GM19455 (cell line): ENCODE measurements around the gene ZSWIM5.

Source experiments
- ATAC-seq: cut with Tn5 transposase; IDR thresholded peaks from one replicate; pipeline ENCODE4 v1.9.1; 2021; ENCODE audit not compliant: unreplicated experiment

Gene ZSWIM5

DNA sequence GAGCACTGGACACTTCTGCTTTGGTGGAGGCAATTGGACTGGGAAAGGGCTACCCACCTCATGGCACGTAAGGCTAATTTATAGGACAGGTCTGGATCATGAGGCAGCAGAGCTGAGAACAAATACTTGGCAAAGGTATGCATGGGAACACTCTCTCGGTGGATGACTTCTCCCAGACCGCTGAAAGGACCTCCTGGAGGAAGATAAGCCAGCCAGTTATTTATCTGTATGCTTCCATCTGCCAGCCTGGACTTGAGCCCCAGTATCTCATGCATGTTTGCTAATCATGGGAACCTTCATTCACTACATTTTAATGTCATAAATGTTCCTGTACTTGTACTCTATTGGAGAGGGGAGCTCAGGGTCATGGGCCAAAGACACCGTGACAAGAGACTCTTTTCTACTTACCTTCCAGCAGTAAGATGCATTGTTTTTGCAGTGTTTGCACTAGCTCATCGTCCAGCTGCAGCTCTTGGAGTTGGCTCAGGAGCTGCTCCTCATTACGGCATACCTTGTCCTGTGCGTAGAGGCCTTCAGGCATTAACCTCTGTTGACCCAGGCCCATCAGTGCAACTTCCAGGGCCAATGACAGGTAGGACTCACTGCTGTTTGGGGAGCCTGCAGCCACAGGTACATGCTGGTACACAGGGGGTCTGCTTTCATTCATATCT lies 170.6 kb downstream of the ZSWIM5 start:
- no peak for ATAC-seq

- ATAC-seq = no peak
Observed at GRCh38 chr1:45033356-45033755, 173.0 kb downstream of the ZSWIM5 start.

- no peak for ATAC-seq
Observed at GRCh38 chr1:45032837-45033236, 173.6 kb downstream of the ZSWIM5 start.

DNA sequence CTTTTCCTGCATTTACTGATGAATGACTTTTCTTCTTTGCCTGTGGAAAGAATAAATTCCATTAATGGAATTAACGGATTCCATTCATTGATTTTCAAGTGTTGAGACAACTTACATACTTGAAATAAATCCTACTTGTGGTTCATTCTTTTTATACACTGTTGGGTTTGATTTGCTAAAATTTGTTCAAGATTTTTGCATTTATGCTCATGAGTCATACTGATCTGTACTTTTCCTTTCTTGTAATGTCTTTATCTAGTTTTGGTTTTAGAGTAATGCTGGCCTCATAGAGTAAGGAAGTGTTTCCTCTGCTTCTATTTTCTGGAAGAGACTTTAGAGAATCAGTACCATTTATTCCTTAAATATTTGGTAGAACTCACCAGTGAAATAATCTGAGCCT lies 180.0 kb downstream of the ZSWIM5 start:
- no peak for ATAC-seq

DNA sequence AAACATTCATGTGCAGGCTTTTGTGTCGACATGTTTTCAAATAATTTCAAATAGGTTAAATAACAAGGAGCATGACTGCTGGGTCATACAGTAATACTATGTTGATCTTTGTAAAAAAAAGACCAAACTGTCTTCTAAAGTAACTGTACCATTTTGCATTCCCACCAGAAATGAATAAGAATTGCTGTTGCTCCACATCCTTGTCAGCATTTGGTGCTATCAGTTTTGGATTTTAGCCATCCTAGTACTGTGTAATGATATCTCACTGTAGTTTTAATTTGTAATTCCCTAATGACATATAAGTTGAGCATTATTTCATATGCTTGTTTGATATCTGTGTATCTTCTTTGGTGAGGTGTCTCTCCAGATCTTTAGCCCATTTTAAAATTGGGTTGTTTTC lies 182.7 kb downstream of the ZSWIM5 start:
- no peak for ATAC-seq

DNA sequence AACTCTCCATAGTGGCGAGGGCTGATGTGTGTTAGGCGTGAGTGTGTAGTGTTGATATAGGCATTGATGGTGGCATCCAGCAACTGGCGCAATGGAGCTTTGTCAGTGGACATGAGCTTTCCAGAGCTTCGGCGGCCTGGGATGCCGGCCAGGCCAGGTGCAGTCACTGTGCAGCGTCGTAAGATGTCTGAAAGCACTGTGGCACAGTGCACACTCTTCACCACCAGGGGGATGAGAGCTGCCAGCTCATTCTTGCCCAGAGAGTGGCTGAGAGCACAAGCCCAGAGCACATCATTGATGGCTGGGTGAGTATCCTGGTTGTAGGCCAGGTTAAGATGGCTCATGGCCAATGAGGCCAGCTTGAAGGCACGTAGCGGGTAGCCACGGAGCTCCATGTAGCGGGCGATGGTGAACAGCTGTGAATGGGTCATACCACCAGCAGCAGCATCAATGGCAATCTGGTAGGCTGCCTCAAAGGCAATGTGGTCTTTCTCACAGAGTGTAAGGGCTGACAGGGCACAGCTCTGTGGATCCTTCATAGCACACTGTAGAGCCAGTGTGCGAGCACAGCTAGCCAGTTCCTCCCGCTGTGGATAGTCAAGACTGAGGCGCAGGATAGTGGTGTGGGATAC lies 187.7 kb downstream of the ZSWIM5 start:
- ATAC-seq = no peak

GRCh38 chr1:45016767-45017166 lies 189.6 kb downstream of the ZSWIM5 start:
- no peak for ATAC-seq

DNA sequence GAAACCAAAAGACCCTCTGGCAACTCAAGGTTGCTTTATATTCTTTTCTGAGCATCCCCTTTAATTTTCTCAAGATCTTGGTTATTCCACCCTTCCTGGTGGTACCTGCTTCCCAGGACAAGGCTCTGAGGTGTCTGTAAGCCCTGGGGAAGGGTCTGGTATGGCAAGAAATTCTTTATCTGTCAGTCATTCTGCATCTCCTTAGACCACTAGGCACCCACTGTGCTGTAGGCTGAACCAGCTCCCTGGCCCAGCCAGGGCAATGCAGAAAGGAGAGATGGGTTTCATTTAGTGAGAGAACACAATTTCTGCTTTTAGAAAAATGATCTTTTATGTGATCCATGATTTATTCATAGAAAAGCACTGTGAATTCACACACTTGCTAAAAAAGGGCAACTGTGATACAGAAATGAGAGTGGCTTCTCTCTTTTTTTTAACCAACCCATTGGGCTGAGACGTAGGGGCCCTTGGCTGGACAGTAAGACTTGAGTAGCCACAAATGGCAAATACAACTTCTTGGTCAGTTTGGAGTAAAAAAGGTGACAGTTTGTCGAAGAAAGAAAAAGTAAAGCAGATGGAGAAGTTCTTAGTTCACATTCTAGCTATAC lies 190.2 kb downstream of the ZSWIM5 start:
- no peak for ATAC-seq

DNA sequence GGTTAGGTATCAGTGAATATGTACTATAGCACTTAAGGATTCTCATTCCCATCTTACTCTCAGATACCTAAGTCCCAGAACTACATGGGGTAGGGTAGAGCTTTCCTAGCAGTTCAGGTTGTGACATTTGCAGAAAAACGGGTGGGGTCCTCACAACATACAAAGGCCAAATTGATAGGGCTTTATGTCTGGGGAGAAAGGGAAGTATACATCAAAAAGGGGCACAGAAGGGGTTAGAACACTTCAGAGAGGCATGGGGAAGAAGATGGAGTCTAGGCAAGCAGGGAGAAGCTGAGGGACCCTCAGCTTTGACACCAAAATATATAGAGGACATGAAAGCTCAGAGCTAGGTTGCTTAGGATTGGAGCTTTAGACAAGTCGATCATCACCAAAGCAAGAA lies 190.7 kb downstream of the ZSWIM5 start:
- no peak for ATAC-seq

DNA sequence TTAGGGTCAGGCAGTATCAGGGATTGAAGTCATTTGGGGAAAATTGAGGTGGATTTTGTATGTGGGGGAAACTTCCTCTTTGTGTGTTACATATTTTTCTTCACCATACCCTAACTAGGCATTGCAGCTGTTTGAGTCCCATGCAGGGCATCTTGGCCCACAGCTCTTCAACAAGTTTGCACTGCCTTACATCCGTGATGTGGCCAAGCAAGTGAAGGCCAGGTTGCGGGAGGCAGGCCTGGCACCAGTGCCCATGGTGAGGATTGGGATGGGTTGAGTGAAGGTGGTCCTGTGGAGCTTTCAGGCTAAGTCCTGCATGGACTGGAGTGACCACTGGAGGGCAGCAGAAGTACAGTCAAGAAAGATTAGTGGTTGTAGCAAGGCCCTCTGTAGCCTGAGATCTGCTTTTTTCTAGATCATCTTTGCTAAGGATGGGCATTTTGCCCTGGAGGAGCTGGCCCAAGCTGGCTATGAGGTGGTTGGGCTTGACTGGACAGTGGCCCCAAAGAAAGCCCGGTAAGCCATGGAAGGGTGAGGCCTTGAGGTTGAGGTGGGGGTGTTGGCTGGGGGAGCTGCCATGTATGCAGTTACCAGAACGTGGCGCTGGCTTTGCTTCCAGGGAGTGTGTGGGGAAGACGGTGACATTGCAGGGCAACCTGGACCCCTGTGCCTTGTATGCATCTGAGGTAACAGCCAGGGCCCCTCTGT lies 191.9 kb downstream of the ZSWIM5 start:
- ATAC-seq = no peak

GRCh38 chr1:45013551-45014209 lies 192.7 kb downstream of the ZSWIM5 start:
- no peak for ATAC-seq

DNA sequence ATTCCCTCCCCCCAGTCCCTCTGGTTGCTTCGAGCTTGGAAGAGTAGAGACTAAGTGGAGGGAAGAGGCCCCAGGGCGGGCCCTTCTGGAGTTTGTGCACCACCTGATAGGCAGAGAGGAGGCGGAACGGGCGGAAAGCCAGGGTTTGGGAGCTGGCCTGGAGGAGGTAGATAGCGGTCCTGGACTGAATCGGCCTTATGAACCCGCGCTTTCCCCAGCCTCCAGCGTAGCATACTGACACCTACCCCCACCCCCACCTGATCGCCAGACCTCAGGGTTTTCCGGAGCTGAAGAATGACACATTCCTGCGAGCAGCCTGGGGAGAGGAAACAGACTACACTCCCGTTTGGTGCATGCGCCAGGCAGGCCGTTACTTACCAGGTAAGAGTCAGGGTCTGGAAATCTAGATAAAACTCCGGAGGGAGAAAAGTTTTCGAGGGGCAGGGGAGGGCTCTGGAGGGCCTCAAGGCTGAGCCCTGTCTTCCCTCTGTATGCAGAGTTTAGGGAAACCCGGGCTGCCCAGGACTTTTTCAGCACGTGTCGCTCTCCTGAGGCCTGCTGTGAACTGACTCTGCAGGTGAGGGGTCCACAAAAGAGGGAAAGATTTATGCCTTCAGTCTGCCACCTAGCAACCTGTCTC lies 193.6 kb downstream of the ZSWIM5 start:
- no peak for ATAC-seq

DNA sequence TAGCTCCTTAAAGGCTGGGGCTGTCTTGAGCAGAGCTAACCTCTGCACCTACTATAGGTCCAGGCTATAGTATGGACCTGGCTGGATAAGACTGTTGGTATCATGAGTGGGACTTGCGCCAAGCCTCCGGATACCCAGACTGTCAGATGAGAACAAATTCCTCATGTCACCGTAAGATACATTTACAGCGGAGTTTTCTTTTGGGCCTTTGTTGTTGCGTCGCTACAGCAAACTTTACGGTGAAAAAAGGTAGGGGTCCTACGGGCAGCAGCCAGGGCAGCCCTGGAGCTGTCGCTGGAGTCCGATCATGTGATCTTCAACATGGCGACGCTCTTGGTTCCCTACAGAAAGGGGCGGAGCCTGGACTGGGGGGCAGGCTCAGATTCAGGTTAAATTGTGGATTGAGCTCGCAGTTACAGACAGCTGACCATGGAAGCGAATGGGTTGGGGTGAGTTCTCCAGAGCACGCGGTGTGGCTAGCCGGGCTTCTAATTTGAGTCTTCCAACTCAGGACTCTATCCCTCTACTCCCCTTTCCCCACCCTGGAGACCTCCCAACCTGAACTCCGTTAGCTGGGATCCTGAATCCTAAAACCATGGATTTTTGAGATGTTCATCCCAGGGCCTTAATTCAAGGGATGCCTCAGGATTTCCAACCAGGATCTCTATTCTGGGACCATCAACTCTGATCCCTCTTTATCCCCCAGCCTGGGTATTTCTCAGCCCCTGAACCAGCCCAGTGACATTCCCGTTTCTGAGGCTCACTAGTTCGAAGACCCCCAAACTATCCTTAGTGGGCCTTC lies 194.4 kb downstream of the ZSWIM5 start, which contains the start of gene UROD:
Gene UROD, plus strand, starts transcription at position 418 of the 802 bp plus-strand sequence. Its CDS starts 12 bp downstream, at position 430.
- ATAC-seq = peak; percentile 58

DNA sequence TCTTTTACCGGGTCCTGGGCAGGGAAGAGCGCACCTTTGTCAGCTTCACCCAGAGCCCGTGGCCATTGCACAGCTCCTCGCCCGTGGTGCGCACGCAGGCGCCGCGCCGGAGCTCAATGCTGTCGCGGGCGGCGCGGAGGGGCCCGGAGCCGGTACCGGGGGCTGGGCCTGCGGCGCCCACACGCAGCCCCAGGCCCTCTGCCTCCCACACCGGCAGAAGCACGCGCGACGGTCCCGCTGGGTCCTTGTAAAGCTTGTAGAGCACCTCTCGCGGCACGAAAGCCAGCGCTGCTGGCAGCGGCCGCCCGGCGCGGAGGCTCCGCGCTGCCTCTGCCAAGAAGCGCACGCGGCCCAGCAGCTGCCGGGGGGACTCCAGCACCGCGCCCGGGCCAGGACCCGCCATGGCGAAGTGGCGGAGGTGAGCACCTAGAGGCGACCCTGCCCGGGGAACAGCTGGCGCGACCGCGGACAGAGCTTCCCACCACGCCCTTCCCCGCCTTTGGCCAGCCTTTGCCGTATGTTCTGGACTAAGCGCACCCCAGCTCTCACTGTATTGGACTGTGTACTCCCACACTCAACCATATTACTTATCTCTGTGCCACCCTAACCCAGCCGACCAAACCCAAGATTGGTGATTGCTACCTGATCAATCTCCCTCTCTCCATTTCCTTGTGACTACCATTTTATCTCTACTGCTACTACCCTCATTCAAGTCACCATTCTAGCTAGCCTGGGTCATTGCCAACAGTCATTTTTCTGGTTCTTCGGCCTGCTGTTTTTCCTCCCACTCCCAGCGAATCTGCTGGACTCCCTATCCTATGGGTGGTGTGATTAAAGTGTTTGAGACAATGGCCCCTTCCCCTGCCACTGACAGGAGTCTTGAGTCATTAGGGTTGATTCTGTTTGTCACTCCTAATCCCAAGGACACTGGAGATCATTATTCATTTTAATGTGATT lies 195.3 kb downstream of the ZSWIM5 start, which contains the start of gene HECTD3:
Gene HECTD3, minus strand, starts transcription at position 470 of the 957 bp plus-strand sequence. Its CDS starts 67 bp downstream, at position 403.
- ATAC-seq = peak; percentile 65

GRCh38 chr1:45009956-45010854 lies 196.2 kb downstream of the ZSWIM5 start:
- peak; percentile 3 for ATAC-seq

DNA sequence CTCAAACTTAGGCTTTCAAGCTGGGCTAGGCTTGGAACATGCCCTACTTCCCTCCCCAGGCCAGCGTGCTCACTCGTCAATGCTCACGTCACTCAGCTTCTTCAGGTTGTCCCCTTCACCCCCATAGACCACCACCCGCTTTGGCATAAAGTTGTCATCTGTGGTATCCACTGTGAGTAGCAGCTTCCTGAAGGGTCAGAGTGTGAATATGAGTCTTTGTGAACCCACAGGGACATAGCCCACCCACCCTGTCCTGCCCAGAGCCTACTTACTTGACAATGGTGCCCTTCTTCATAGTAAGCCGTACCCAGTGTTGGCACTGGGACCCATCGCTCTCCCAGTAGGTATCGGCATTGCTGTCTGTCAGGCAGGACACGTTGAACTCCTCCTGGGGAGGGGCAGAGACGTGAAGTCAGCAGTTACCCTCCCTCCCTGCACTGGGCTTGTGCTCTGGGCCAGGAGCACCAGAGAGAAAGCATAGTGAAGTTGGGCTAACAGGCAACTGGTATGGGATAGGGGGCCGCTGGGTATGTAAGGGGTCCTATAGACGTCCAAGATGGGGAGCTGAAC lies 197.0 kb downstream of the ZSWIM5 start:
- ATAC-seq = no peak

DNA sequence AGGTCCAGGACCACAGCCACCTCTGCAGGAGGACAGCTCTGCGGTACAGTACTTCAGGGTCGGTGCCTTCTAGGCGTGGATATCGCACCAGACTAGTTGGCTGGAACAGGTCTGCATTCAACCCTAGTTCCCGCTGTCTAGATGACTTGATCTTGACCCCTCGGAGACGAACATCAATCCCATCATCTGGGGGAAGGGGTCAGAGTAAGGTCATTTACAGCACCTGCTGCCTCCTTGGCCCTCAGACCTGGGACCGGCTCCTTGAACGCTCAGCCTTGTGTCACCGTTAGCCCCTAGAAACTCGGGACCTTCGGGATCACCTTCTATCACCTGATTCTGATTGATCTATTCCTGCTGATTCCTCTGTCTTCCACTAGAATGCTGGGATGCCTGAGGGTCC lies 197.9 kb downstream of the ZSWIM5 start:
- no peak for ATAC-seq
